GM19395 (cell line): Measurements from ENCODE around the gene RFFL.
A peak's percentile ranks its signal among the peaks of the same experiment; 100 is the strongest.

Source experiments
- ATAC-seq: cut with Tn5 transposase; IDR thresholded peaks from one replicate; pipeline ENCODE4 v1.9.1; 2021; ENCODE audit warnings: mild to moderate bottlenecking, moderate library complexity; ENCODE audit not compliant: unreplicated experiment

Gene RFFL

DNA sequence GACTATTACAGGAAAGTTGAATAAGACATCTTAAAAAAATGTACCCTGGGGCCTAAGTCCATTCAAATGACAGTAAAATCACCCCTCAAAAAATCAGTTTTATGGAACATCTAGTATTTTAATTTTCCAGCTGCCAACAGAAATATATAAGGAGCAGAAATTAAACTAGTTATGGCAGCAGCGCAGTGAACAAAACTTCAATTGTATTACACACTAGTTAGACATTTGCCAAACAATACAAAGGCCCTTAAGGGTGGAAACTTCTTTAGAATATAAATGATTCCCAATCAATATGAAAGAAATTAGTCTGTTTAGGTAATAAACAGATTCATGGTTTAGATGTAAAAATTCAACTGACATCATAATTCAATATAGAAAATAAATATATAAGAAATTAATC is 18.1 kb upstream of the RFFL start:
- ATAC-seq, result no peak

- no peak for ATAC-seq
These were observed 17.0 kb upstream of the RFFL start for GRCh38 chr17:35080536-35080935.

GRCh38 chr17:35079547-35080423 is 16.3 kb upstream of the RFFL start:
- ATAC-seq, result no peak

- ATAC-seq, result no peak
These were observed 13.4 kb upstream of the RFFL start for GRCh38 chr17:35076874-35077273.

- ATAC-seq, result no peak
These were observed 11.5 kb upstream of the RFFL start for GRCh38 chr17:35074711-35075707.

GRCh38 chr17:35073991-35074627 is 10.6 kb upstream of the RFFL start:
- ATAC-seq, result no peak

DNA sequence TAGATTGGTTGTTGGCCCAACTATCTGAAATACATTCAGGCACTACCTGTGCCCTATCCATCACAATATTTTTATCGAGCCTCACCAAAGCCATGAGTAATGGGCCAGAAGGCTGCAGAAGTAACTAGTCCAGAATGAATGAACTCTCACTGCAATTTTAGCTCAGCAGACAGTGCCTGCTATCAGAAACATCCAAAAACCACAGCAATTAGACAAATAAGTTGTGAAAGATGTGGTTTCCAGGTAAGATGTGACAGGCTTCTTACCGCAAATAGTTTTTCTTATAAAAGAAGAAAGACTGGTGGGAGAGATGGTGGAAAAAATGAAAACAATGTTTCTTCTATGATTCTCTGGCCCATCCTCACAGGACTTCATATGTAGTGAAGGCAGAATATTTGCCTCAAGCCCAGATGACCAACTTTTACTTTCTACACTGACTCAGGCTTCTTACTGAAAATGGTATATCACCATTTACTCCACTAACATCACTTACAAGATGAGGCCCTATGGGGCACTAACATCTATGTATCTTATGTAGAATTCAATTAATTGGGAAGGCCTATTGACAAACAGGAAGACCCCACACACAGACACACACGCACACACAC is 9.8 kb upstream of the RFFL start:
- no peak for ATAC-seq

GRCh38 chr17:35069311-35069710 is 5.8 kb upstream of the RFFL start:
- ATAC-seq, result no peak

- ATAC-seq, result no peak
These were observed 4.7 kb upstream of the RFFL start for GRCh38 chr17:35068249-35068648.

DNA sequence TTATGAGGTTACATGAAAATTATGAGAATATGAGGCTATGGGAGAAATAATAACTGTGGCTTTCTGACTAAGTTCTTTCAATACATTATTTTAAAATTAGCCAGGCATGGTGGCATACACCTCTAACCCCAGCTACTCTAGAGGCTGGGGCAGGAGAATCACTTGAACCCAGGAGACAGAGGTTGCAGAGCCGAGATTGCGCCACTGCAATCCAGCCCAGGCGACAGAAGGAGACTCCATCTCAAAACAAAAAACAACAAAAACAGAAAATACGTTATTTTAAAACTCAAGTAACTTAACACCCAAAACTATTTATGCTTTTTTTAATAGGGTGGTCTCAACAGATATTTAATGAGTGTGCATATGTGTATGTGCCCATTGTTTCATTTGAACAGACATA is 2.4 kb upstream of the RFFL start:
- no peak for ATAC-seq

- no peak for ATAC-seq
These were observed 1.2 kb upstream of the RFFL start for GRCh38 chr17:35064516-35065215.

DNA sequence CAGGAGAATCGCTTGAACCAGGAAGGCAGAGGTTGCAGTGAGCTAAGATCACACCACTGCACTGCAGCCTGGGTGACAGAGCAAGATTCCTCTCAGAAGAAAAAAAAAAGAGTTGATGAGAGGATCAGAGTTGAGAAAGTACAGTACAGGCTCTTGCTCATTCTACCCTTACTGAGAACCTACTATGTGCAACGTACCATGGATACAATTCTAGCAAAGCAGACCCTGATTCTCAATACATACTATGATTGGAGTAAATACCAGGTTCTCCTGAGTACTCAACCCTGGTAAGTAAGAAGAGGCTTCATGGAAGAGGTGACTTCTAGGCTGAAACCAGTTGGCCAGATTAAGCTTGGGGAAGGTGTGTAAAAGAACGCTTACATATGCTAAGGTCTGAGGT is 1.2 kb downstream of the RFFL start:
- no peak for ATAC-seq

GRCh38 chr17:35057332-35057915 is 6.1 kb downstream of the RFFL start:
- no peak for ATAC-seq

DNA sequence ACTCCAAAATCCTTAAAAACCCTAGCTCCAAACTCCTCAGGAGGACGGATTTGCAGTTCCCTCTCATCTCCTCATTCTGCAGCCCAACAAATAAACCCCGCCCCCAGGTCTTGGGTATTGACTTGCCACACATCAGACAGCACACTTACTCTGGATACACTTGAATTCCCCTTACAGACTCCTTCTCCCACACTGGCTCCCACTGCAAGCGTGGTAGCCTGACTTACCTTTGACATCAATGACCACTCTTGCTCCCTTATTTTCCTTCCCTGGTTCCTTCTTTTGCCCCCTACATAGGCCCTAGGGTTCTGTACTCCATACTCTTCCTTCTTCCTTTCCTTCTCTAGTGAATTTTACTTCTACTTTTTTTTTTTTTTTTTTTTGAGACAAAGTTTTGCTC is 7.5 kb downstream of the RFFL start:
- no peak for ATAC-seq

GRCh38 chr17:35053204-35053603 is 10.3 kb downstream of the RFFL start:
- no peak for ATAC-seq

DNA sequence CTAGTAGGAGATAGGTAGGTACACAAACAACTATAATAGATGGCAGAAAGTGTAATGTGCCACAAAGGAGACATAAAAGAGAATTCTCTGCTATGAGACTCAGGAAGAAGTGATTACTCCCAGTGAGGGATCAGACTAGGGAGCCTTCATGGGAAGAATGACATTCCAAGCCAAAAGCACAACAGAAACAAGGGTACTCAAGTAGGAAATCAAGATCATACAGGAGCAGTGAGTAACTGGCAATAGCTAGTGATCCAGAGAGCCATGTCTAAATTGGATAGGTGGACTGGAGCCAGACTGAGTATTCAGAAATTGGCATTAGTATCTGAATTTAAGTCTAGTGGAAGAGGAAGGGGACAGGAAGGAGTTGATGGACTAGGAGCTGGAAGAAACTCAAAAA is 10.7 kb downstream of the RFFL start:
- ATAC-seq, result no peak

DNA sequence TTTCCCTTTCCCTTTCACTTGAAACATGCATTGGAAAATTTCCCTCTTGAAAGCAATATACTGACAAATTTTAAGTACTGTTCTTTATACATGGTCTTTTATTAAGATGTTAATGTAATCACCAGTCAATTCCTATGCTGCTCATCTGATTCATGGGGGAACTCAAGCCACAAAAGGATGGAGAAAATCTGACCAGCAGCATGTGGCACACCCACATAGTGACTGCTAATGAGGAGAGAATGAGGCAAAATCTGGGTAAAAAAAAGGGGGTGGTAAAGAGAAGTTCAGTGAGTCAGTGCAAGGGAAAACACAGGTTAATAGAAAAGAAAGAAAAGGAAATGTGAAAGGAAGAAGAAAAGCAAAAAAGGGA is 11.3 kb downstream of the RFFL start:
- no peak for ATAC-seq

DNA sequence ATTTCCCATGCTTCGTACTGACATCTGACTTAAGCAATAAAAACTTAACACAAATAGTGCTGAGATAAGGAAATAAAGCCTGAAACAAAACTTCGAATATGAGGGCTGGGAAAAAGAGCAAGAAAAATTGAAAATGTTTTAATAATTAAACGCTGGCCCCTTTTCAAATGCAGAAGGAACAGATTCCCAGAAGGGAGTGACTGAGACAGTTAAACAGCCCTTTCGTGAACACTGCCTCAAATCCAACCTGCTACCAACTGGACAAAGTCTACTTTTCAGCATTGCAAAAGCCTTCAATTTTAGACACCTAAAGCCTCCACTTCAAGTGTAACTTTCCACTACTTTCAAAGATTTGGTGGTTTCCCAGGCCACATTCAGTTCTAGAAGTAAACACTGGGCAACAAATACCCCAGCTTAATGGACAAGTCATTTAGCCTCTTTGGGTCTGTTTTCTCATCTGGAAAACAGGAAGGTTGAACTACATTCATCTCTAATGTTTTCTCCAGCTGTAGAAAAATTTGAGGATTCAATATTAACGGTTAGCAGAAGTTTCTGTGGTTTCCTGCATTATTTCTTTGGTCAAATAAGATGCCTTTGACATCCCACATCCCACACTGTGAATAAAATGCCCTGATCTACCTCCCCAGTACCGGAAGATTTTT is 11.8 kb downstream of the RFFL start:
- peak; percentile 37 for ATAC-seq

GRCh38 chr17:35051183-35051578 is 12.3 kb downstream of the RFFL start:
- peak; percentile 62 for ATAC-seq
